GM12891 (cell line): ENCODE data around the gene GRM8.

ENCODE experiments used
- POLR2A ChIP-seq: IDR thresholded peaks from 2 replicates; pipeline ENCODE4 v1.6.1; 2011; ENCODE audit warnings: low read depth, low read length, control low read depth
- POLR2AphosphoS5 ChIP-seq: IDR thresholded peaks from 2 replicates; pipeline ENCODE4 v1.6.1; 2011; ENCODE audit warnings: low read depth, low read length, control low read depth
- SPI1 ChIP-seq: IDR thresholded peaks from 2 replicates; pipeline ENCODE4 v1.6.1; 2011; ENCODE audit warnings: low read depth, low read length, control low read depth
- TAF1 ChIP-seq: IDR thresholded peaks from 2 replicates; pipeline ENCODE4 v1.6.1; 2011; ENCODE audit warnings: low read depth, low read length, control low read depth

GRCh38 chr7:126485791-126486190 lies 767.0 kb downstream of the GRM8 start:
- no peak for TF ChIP-seq POLR2AphosphoS5
- TF ChIP-seq POLR2A = no peak
- no peak for TF ChIP-seq SPI1
- TF ChIP-seq TAF1 = no peak
